ENCODE measurements around the gene MIOS. TPM values are rescaled to one million over a fixed set of nuclear protein-coding genes. Genes with fewer than 3 reads are reported as not detected.

MIOS gene
- polyA plus RNA-seq, 2 of the 4 experiments (the other 2 are of a cell fraction), result 19.1 to 49.1 TPM

DNA sequence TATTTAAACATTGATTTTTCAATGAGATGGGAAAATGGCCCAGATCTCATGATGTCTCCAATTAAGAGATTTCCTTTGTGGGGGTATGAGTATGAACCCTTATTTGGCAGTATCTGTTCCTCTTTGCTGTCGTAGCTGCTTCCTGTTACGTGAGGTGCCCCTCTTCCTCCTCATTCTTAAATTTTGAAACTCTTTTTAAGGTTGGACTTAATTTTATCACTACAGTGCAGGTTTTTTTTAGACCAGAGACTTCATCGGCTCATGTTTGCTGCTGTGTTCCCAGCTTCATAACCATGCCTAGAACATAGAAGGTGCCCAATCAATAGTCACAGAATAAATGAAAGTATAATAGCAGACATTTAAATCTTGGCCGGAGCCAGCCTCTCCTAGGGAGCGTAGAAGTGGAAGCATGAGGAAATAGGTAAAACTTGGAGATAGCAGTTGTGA lies 2.4 kb downstream of the MIOS start:
- Histone ChIP-seq H3K4me1 (peaks cover 33% of the 10 kb centered on the region), H3K4me2 (peak overlapping the region; percentile 67; the same call in 1 of the 3 replicates), H3K4me3 (no peak overlapping the region), H3K27ac (no peak overlapping the region), H3K9me3 (no peaks in the 10 kb centered on the region)
- TF ChIP-seq CBX8 (IDR thresholded peaks at IDR 0.05) (no peak), POLR2AphosphoS2 (conservative IDR thresholded peaks at IDR 0.05; ENCODE audit: low read length) (no peak), HDAC2 (IDR thresholded peaks at IDR 0.05) (no peak)
- FAIRE-seq (no peak), DNase-seq (ENCODE audit: low read depth in 1 of 2, low spot score in 1 of 2) (no peak), ATAC-seq (no peak)
- CTCF ChIA-PET, result interaction anchor here (1.5 kb wide), 1 partner anchor 145 kb away, joined by 4 read pairs; no protein-coding TSS in a partner anchor
- POLR2A ChIA-PET, result no interaction called here
- 78% methylated on average over 5 of the region's 5 CpGs for WGBS (ENCODE audit: missing lambda C conversion rate)

DNA sequence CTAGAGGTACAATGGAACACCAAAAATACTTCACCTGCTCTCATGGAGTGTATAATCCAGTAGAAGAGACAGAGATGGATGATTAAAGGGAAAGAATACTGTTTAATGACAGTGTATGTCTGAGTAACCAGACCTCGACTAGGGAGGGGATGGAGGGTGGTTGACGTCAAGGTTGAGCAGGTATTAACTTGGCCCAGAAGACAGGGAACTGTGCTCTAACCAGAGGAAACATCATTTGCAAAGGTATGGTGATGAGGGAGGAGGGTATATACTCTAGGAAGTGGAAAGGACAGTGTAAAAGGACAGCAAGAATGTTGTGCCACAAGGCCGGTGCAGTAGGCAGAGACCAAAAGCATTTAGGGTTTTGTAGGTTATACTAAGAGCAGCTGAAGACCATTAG lies 2.9 kb downstream of the MIOS start:
- CTCF ChIA-PET, result no interaction called here
- 91% methylated on average over 3 of the region's 3 CpGs for WGBS (ENCODE audit: missing lambda C conversion rate)
- DNase-seq (ENCODE audit: low read depth in 1 of 2, low spot score in 1 of 2) (no peak), ATAC-seq (no peak), FAIRE-seq (no peak)
- TF ChIP-seq, protein P1, sequence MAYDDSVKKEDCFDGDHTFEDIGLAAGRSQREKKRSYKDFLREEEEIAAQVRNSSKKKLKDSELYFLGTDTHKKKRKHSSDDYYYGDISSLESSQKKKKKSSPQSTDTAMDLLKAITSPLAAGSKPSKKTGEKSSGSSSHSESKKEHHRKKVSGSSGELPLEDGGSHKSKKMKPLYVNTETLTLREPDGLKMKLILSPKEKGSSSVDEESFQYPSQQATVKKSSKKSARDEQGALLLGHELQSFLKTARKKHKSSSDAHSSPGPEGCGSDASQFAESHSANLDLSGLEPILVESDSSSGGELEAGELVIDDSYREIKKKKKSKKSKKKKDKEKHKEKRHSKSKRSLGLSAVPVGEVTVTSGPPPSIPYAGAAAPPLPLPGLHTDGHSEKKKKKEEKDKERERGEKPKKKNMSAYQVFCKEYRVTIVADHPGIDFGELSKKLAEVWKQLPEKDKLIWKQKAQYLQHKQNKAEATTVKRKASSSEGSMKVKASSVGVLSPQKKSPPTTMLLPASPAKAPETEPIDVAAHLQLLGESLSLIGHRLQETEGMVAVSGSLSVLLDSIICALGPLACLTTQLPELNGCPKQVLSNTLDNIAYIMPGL (CRISPR knock-in tag; IDR thresholded peaks at IDR 0.05; ENCODE audit: borderline replicate concordance), result no peak
- TF ChIP-seq TP53 (CRISPR knock-in tag; IDR thresholded peaks at IDR 0.05) (no peak), EHF (CRISPR knock-in tag; IDR thresholded peaks at IDR 0.05) (no peak), USF2 (IDR thresholded peaks at IDR 0.05) (no peak), NR3C1 (IDR thresholded peaks at IDR 0.05) (no peak), ZNF302 (CRISPR knock-in tag; IDR thresholded peaks at IDR 0.05) (no peak), JUN (IDR thresholded peaks at IDR 0.05) (no peak), KDM1A (IDR thresholded peaks at IDR 0.05; ENCODE audit: low read depth) (no peak), ZFP36 (IDR thresholded peaks at IDR 0.05; ENCODE audit: borderline replicate concordance, partially characterized antibody) (no peak)
- TF ChIP-seq, protein P2, sequence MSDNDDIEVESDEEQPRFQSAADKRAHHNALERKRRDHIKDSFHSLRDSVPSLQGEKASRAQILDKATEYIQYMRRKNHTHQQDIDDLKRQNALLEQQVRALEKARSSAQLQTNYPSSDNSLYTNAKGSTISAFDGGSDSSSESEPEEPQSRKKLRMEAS (IDR thresholded peaks at IDR 0.05), result no peak
- TF ChIP-seq, protein P3, sequence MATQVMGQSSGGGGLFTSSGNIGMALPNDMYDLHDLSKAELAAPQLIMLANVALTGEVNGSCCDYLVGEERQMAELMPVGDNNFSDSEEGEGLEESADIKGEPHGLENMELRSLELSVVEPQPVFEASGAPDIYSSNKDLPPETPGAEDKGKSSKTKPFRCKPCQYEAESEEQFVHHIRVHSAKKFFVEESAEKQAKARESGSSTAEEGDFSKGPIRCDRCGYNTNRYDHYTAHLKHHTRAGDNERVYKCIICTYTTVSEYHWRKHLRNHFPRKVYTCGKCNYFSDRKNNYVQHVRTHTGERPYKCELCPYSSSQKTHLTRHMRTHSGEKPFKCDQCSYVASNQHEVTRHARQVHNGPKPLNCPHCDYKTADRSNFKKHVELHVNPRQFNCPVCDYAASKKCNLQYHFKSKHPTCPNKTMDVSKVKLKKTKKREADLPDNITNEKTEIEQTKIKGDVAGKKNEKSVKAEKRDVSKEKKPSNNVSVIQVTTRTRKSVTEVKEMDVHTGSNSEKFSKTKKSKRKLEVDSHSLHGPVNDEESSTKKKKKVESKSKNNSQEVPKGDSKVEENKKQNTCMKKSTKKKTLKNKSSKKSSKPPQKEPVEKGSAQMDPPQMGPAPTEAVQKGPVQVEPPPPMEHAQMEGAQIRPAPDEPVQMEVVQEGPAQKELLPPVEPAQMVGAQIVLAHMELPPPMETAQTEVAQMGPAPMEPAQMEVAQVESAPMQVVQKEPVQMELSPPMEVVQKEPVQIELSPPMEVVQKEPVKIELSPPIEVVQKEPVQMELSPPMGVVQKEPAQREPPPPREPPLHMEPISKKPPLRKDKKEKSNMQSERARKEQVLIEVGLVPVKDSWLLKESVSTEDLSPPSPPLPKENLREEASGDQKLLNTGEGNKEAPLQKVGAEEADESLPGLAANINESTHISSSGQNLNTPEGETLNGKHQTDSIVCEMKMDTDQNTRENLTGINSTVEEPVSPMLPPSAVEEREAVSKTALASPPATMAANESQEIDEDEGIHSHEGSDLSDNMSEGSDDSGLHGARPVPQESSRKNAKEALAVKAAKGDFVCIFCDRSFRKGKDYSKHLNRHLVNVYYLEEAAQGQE (IDR thresholded peaks at IDR 0.05), result no peak
- Histone ChIP-seq H3K4me1 (peaks cover 28% of the 10 kb centered on the region), H3K4me2 (no peak overlapping the region), H3K4me3 (no peak overlapping the region), H3K27ac (no peak overlapping the region), H3K9me3 (no peaks in the 10 kb centered on the region)
- POLR2A ChIA-PET, result no interaction called here

GRCh38 chr7:7570584-7570983 lies 3.9 kb downstream of the MIOS start:
- H3K4me2 ChIP-seq, result no peak overlapping the region
- WGBS (ENCODE audit: missing lambda C conversion rate), result 100% methylated on average over 3 of the region's 3 CpGs
- CTCF ChIA-PET, result interaction anchor here (0.6 kb wide), 1 partner anchor 866 kb away, joined by 3 read pairs; no protein-coding TSS in a partner anchor
- H3K9me3 ChIP-seq, result no peaks in the 10 kb centered on the region
- no peak overlapping the region for H3K4me3 ChIP-seq
- no peak for ATAC-seq
- POLR2A ChIA-PET, result no interaction called here
- no peak for FAIRE-seq
- no peak overlapping the region for H3K27ac ChIP-seq
- no peak for DNase-seq (ENCODE audit: low read depth in 1 of 2, low spot score in 1 of 2)
- peaks cover 20% of the 10 kb centered on the region for H3K4me1 ChIP-seq
- no peak for TF ChIP-seq ATOH8 (CRISPR knock-in tag; IDR thresholded peaks at IDR 0.05; ENCODE audit: low read depth)
- TF ChIP-seq, protein P4, sequence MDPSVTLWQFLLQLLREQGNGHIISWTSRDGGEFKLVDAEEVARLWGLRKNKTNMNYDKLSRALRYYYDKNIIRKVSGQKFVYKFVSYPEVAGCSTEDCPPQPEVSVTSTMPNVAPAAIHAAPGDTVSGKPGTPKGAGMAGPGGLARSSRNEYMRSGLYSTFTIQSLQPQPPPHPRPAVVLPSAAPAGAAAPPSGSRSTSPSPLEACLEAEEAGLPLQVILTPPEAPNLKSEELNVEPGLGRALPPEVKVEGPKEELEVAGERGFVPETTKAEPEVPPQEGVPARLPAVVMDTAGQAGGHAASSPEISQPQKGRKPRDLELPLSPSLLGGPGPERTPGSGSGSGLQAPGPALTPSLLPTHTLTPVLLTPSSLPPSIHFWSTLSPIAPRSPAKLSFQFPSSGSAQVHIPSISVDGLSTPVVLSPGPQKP (IDR thresholded peaks at IDR 0.05; ENCODE audit: low read depth, low read length), result no peak
- TF ChIP-seq MAZ (IDR thresholded peaks at IDR 0.05; ENCODE audit: borderline replicate concordance, low read depth, low read length), result no peak
- TF ChIP-seq POLR2AphosphoS2 (conservative IDR thresholded peaks at IDR 0.05; ENCODE audit: low read length), result no peak
- TF ChIP-seq EP300 (IDR thresholded peaks at IDR 0.05), result no peak
- no peak for TF ChIP-seq HES2 (IDR thresholded peaks at IDR 0.05)
- TF ChIP-seq, protein P3 (IDR thresholded peaks at IDR 0.05), result no peak
- TF ChIP-seq FOSL2 (IDR thresholded peaks at IDR 0.05), result no peak
- TF ChIP-seq FOSL2 (CRISPR knock-in tag; IDR thresholded peaks at IDR 0.05), result no peak
- no peak for TF ChIP-seq SREBF2 (IDR thresholded peaks at IDR 0.05)

Measured in A549 (cell line).